ENCODE data around the gene WASL. TPM values are rescaled to one million over a fixed set of nuclear protein-coding genes. Genes with fewer than 3 reads are reported as not detected.

The WASL gene
- total RNA-seq, 1 experiment from 2014 or later, result 33.2 TPM

- H3K27me3 Mint-ChIP-seq (ENCODE audit: unreplicated experiment), result no peaks in the 10 kb centered on the region
- TF ChIP-seq, protein P1, sequence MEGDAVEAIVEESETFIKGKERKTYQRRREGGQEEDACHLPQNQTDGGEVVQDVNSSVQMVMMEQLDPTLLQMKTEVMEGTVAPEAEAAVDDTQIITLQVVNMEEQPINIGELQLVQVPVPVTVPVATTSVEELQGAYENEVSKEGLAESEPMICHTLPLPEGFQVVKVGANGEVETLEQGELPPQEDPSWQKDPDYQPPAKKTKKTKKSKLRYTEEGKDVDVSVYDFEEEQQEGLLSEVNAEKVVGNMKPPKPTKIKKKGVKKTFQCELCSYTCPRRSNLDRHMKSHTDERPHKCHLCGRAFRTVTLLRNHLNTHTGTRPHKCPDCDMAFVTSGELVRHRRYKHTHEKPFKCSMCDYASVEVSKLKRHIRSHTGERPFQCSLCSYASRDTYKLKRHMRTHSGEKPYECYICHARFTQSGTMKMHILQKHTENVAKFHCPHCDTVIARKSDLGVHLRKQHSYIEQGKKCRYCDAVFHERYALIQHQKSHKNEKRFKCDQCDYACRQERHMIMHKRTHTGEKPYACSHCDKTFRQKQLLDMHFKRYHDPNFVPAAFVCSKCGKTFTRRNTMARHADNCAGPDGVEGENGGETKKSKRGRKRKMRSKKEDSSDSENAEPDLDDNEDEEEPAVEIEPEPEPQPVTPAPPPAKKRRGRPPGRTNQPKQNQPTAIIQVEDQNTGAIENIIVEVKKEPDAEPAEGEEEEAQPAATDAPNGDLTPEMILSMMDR (IDR thresholded peaks at IDR 0.05; ENCODE audit: unreplicated experiment), result no peak
- H3K4me1 Mint-ChIP-seq (ENCODE audit: low read depth, unreplicated experiment), result peaks cover 32% of the 10 kb centered on the region
- intact Hi-C loops (cut with micrococcal nuclease; ENCODE audit: unreplicated experiment), result no loop called here
- CTCF ChIA-PET, result no interaction called here
- H3K9me3 Mint-ChIP-seq (ENCODE audit: low read depth, unreplicated experiment), result no peaks in the 10 kb centered on the region
- no peak overlapping the region for H3K4me3 Mint-ChIP-seq (ENCODE audit: low read depth, unreplicated experiment)
- DNase-seq, result no peak
- H3K27ac Mint-ChIP-seq (ENCODE audit: unreplicated experiment), result no peak overlapping the region
- H3K36me3 Mint-ChIP-seq (ENCODE audit: insufficient read depth, unreplicated experiment), result peaks cover 10% of the 10 kb centered on the region
- BruUV-seq (replicated peaks), result no TSS peak
These were observed 38.1 kb downstream of the WASL start for GRCh38 chr7:123710683-123711082.

DNA sequence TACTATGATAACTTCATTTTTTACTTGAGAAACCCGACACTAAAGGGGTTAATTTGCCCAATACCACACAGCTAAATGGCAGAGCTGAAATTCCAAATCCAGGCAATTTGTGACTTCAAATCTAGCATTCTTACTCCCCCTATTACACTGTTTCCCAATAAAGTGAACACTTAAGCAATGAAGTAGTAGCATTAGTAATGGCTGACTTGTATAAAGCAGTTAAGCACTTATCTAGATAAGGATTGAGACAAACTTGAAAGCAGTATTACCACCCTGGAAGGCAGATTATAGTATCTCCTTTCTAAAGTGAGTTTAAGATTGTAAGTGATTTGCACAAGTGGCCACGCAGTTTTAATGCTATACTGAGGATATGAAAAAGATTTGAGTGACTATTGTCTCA, 39.3 kb downstream of the WASL start:
- TF ChIP-seq, protein P1 (IDR thresholded peaks at IDR 0.05; ENCODE audit: unreplicated experiment), result no peak
- no peaks in the 10 kb centered on the region for H3K9me3 Mint-ChIP-seq (ENCODE audit: low read depth, unreplicated experiment)
- H3K27me3 Mint-ChIP-seq (ENCODE audit: unreplicated experiment), result no peaks in the 10 kb centered on the region
- intact Hi-C loops (cut with micrococcal nuclease; ENCODE audit: unreplicated experiment), result no loop called here
- peaks cover 15% of the 10 kb centered on the region for H3K36me3 Mint-ChIP-seq (ENCODE audit: insufficient read depth, unreplicated experiment)
- no peak overlapping the region for H3K27ac Mint-ChIP-seq (ENCODE audit: unreplicated experiment)
- CTCF ChIA-PET, result no interaction called here
- peaks cover 21% of the 10 kb centered on the region for H3K4me1 Mint-ChIP-seq (ENCODE audit: low read depth, unreplicated experiment)
- BruUV-seq (replicated peaks), result no TSS peak
- no peak for DNase-seq
- H3K4me3 Mint-ChIP-seq (ENCODE audit: low read depth, unreplicated experiment), result no peak overlapping the region

DNA sequence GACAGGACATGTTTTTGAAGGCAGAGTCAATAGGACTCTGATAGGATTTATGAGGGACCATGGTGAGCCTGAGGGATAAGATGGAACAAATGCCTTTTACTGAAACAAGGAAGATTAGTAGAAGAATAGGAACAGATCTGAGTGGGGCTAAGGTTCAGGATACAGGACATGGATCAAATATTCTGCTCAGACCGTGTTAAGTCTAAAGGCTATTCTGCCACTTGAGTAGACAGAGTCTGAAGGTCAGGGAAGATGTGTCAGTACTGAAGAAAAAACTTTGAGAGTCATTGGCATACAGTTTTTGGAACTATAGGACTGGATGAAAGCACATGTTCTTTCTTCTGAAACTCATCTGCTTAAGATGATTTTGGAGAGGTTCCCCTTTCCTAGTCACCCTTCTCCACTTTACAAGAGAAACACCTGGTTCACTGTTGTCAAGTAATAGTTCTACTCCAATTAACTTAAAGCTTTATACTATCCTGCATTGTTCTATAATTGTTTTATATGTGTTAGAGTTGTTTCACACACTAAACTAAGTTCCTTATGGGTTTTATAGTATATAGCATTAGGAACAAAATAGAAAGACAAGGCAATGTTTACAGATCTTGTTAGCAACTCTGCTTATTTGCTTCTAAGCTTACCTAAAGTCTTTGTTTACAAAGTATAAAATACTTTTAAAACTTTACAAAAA, 43.4 kb downstream of the WASL start:
- DNase-seq, result no peak
- Mint-ChIP-seq H3K36me3 (ENCODE audit: insufficient read depth, unreplicated experiment) (peaks cover 21% of the 10 kb centered on the region), H3K27ac (ENCODE audit: unreplicated experiment) (no peak overlapping the region), H3K4me1 (ENCODE audit: low read depth, unreplicated experiment) (no peaks in the 10 kb centered on the region), H3K9me3 (ENCODE audit: low read depth, unreplicated experiment) (no peaks in the 10 kb centered on the region), H3K27me3 (ENCODE audit: unreplicated experiment) (no peaks in the 10 kb centered on the region), H3K4me3 (ENCODE audit: low read depth, unreplicated experiment) (no peak overlapping the region)
- CTCF ChIA-PET, result no interaction called here
- intact Hi-C loops (cut with micrococcal nuclease; ENCODE audit: unreplicated experiment), result no loop called here
- BruUV-seq (replicated peaks), result no TSS peak
- TF ChIP-seq, protein P1 (IDR thresholded peaks at IDR 0.05; ENCODE audit: unreplicated experiment), result no peak

DNA sequence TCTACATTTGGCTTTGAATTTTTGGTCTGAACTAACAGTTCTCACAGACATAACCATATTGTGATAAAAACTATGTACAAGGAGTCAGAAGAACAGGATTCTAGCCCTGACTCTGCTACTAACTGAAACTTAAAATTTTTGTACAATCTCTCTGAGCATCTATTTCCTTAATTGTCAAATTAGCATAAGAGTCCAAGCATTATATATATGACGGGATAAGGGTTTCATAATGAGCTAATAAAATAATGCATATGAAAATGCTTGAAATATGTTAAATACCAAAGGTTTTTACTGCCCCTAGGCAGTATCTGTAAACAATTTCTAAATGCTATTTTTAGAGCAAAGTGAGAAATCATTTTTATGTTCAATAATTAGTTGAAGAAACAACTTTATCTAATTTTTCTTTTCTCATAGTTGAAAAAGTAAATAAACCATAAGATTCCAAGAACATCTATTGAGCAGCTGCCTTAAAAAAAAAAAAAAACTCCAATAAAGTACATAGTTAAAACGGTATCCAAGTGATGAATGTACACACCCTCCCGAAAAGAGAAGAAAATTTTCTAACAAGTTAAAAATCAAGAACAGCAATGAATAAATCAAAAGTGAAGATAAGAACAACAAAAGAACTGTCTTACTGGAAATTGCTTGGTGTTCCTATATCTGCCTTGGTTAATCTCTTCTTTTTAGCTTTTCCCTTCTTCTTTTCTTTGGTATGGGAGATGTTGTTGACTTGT, 52.7 kb downstream of the WASL start:
- DNase-seq, result no peak
- H3K27me3 Mint-ChIP-seq (ENCODE audit: unreplicated experiment), result no peaks in the 10 kb centered on the region
- TF ChIP-seq, protein P1 (IDR thresholded peaks at IDR 0.05; ENCODE audit: unreplicated experiment), result no peak
- CTCF ChIA-PET, result no interaction called here
- BruUV-seq (replicated peaks), result no TSS peak
- peaks cover 17% of the 10 kb centered on the region for H3K36me3 Mint-ChIP-seq (ENCODE audit: insufficient read depth, unreplicated experiment)
- no peaks in the 10 kb centered on the region for H3K9me3 Mint-ChIP-seq (ENCODE audit: low read depth, unreplicated experiment)
- no peak overlapping the region for H3K4me3 Mint-ChIP-seq (ENCODE audit: low read depth, unreplicated experiment)
- no peaks in the 10 kb centered on the region for H3K4me1 Mint-ChIP-seq (ENCODE audit: low read depth, unreplicated experiment)
- intact Hi-C loops (cut with micrococcal nuclease; ENCODE audit: unreplicated experiment), result no loop called here
- H3K27ac Mint-ChIP-seq (ENCODE audit: unreplicated experiment), result no peak overlapping the region

All from Calu3 (cell line).